Activated naive CD8-positive, alpha-beta T cell treated with anti-CD3 and anti-CD28 coated beads, Interleukin-2, amount 50 U/mL, for 16 hours (primary cell): ENCODE data around the gene WNT5B.

Source experiments
- DNase-seq: peaks from one replicate; pipeline ENCODE4 v3.0.0-alpha.2; 2020; ENCODE audit warnings: low read depth, low spot score

WNT5B gene

GRCh38 chr12:1630133-1630826 lies 1.2 kb downstream of the WNT5B start:
- no peak for DNase-seq

- no peak for DNase-seq
Measured at GRCh38 chr12:1630827-1631591, 2.0 kb downstream of the WNT5B start.

- no peak for DNase-seq
Measured at GRCh38 chr12:1632702-1633101, 3.7 kb downstream of the WNT5B start.

GRCh38 chr12:1633459-1633858 lies 4.4 kb downstream of the WNT5B start:
- no peak for DNase-seq

- DNase-seq, result no peak
Measured at GRCh38 chr12:1634149-1634548, 5.1 kb downstream of the WNT5B start.

GRCh38 chr12:1634590-1635191 lies 5.7 kb downstream of the WNT5B start:
- peak; percentile 11 for DNase-seq

GRCh38 chr12:1635301-1636095 lies 6.5 kb downstream of the WNT5B start:
- no peak for DNase-seq

GRCh38 chr12:1638203-1638602 lies 9.2 kb downstream of the WNT5B start:
- no peak for DNase-seq

- no peak for DNase-seq
Measured at GRCh38 chr12:1639538-1639937, 10.5 kb downstream of the WNT5B start.

GRCh38 chr12:1640328-1641234 lies 11.6 kb downstream of the WNT5B start:
- DNase-seq, result no peak

- DNase-seq, result no peak
Measured at GRCh38 chr12:1642513-1642912, 13.5 kb downstream of the WNT5B start.

- DNase-seq, result no peak
Measured at GRCh38 chr12:1643043-1643442, 14.0 kb downstream of the WNT5B start.

- no peak for DNase-seq
Measured at GRCh38 chr12:1643905-1644533, 15.0 kb downstream of the WNT5B start.

GRCh38 chr12:1644534-1645438 lies 15.8 kb downstream of the WNT5B start:
- DNase-seq, result no peak

- DNase-seq, result no peak
Measured at GRCh38 chr12:1645819-1646218, 16.8 kb downstream of the WNT5B start.

- DNase-seq, result no peak
Measured at GRCh38 chr12:1646569-1647284, 17.7 kb downstream of the WNT5B start.

- no peak for DNase-seq
Measured at GRCh38 chr12:1647285-1647669, 18.2 kb downstream of the WNT5B start.

- DNase-seq, result no peak
Measured at GRCh38 chr12:1650260-1650977, 21.4 kb downstream of the WNT5B start.
